ENCODE data around the gene AFF1.
"Not testable (repeated sequence)": the region's sequence is repeated elsewhere in the genome, so short reads cannot be mapped to it uniquely, and the experiment has no call there.

Gene AFF1

DNA sequence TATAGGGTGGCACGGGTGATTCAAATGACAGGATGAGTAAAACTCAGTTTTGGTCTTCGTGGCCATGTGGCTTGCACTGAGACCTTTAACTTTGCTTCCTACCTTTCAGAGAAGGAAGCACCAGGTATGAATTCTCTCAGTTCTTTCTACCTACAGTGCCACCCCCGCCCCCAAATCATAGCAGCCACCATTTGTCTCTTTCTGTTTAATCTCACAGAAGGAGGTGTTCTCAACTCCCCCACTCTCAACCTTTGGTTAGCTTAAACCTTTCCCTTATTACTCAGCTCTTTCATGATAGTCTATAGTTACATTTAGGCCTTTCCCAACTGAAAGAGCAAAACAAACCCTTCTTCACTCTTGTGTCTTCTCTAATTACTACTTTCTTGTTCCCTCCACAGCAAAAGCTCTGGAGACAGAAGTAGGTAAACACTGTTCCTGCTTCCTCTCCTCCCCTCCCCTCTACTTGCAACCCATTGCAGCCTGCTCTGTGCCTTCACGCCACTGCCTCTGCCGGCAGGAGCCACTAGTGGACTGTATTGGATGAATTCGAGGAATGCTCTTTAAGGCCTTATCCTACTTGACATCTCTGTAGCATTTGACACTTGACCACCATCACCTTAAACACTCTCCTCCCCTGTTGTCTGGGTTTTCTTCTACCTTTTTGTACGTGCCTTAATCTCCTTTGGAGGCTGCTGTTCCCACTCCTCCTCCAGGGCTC lies 123.7 kb downstream of the AFF1 start:
- TF ChIP-seq POLR2A (IDR thresholded peaks at IDR 0.05; ENCODE audit: low read depth, low read length), result no peak
- DNase-seq (ENCODE audit: insufficient read length, low spot score) (peak; percentile 18), FAIRE-seq (no peak)

DNA sequence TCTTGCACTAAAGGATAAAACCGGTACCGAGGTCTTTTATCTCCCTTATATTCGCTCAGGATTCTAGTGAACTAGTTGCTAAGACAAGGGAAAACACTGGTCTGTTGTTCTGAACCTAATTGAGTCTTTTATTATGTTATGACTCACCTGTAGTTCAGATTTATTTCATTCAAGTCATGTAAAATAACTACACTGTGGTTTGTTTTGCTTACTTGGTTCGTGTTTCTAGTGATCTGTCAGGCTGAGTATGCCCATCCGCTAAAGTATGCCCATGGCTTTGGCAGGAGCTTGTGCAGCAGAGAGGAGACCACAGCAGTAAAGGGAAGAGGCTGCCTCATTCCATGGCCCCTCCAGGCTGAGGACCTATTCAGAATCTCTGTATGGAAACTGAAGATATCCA lies 126.1 kb downstream of the AFF1 start:
- FAIRE-seq (peak; percentile 97), DNase-seq (ENCODE audit: insufficient read length, low spot score) (peak; percentile 23)
- no peak for TF ChIP-seq POLR2A (IDR thresholded peaks at IDR 0.05; ENCODE audit: low read depth, low read length)

DNA sequence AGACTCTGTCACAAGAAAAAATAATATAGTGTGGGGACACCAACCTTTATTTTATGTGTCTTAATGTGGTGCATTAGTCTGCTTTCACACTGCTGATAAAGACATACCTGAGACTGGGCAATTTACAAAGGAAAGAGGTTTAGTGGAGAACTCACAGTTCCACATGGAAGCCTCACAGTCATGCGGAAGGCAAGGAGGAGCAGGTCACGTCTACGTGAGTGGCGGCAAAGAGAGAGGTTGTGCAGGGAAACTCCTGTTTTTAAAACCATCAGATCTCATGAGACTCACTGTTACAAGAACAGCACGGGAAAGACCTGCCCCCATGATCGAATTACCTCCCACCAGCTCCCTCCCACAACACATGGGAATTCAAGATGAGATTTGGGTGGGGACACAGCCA lies 130.2 kb downstream of the AFF1 start:
- no peak for TF ChIP-seq POLR2A (IDR thresholded peaks at IDR 0.05; ENCODE audit: low read depth, low read length)

GRCh38 chr4:87066403-87067123 lies 131.8 kb downstream of the AFF1 start:
- FAIRE-seq (no peak), DNase-seq (ENCODE audit: insufficient read length, low spot score) (no peak)
- TF ChIP-seq POLR2A (IDR thresholded peaks at IDR 0.05; ENCODE audit: low read depth, low read length), result no peak

More for the DNA sequence above, 130.2 kb downstream of the AFF1 start:
- DNase-seq (ENCODE audit: insufficient read length, low spot score) (no peak), FAIRE-seq (no peak)

DNA sequence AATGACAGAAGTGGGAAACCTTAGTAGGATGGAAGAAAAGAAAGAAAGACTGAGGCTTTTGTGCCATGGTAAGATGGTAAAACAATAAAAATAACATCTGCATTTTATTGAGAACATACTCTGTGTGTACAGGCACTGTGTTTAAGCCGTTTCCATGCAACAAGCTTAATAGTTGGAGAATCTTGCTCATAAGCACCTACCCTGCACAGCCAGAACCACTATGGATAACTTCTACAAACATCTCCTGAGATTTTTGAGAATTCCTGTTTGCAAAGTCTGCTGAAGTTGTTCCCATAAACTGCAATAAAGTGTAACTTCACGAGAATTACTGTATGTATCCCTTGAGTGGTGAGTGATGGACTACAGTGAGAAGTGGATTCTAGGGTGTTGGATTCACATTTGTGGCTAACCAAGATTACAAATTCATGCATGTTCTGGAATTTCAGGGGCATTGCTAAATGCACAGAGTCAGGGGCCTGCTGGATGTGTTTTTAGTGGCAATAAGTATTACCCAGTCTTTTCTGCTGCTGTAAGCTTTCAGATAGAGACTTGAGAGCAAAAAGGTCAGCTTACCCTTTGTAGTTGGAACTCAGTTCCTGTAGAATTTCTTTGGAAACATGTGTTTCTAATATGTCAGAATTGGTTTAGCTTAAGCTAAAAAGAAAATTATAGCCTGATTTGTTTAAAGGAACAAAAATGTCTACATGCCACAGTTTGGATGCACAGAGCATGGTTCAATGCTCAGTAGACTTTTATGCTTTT lies 132.5 kb downstream of the AFF1 start:
- TF ChIP-seq POLR2A (IDR thresholded peaks at IDR 0.05; ENCODE audit: low read depth, low read length), result no peak
- no peak for FAIRE-seq
- no peak for DNase-seq (ENCODE audit: insufficient read length, low spot score)

DNA sequence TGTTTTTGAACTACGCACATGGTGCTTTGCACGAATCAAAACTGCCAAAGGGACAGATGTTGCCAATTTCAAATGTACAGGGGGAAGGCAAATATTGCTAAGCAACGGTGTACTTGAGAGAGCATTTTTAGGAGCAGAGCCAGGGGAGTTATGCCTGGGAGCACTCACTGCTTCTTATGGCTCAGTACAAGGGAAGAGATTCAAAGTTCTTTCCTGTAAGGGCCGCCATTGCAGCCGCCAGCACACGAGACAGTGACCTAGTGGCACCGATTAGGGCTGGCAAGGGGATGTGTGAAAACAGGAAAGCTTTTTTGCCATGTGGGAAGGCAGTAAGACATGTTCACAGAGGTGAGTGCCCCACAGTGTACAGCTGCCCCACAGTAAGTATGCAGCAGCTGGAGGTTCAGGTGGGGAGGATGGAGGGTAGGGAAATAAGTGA lies 133.8 kb downstream of the AFF1 start:
- no peak for TF ChIP-seq POLR2A (IDR thresholded peaks at IDR 0.05; ENCODE audit: low read depth, low read length)
- DNase-seq (ENCODE audit: insufficient read length, low spot score), result no peak
- FAIRE-seq, result no peak

DNA sequence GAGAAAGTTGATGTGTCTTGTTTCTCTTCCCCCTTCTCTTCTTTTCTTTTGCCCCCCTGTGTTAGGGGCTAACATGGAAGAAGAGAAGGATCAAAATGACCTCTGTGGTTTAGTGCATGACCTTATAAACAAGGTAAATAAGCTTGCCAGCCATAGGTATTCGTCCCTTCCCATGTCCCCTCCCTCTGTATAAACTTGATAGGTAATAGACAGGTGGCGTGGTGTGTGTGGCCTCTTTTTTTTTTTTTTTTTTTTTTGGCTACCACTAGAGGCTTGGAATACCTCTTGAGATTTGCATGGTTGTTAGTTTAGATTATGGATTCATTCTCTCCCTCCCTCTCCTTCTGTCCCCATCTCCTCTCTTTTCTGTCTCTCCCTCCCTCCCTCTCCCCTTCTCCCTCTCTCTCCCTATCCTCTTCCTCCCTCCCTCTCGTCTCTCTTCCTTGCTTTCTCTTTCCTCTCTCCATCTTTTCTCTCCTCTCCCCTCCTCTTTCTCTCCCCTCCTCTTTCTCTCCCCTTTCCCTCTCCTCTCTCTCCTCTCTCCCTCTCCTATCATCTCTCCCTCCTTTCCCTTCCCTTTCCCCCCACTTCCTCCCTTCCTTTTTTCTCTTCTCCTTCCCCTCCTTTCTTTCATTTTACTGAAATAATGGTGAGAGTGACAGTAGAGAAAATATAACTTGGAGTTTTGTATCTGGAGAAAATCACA lies 134.4 kb downstream of the AFF1 start:
- DNase-seq (ENCODE audit: insufficient read length, low spot score), result no peak
- TF ChIP-seq POLR2A (IDR thresholded peaks at IDR 0.05; ENCODE audit: low read depth, low read length), result no peak
- no peak for FAIRE-seq

- DNase-seq (ENCODE audit: insufficient read length, low spot score) (no peak), FAIRE-seq (no peak)
- no peak for TF ChIP-seq POLR2A (IDR thresholded peaks at IDR 0.05; ENCODE audit: low read depth, low read length)
Measured at GRCh38 chr4:87071401-87071800, 136.6 kb downstream of the AFF1 start.

DNA sequence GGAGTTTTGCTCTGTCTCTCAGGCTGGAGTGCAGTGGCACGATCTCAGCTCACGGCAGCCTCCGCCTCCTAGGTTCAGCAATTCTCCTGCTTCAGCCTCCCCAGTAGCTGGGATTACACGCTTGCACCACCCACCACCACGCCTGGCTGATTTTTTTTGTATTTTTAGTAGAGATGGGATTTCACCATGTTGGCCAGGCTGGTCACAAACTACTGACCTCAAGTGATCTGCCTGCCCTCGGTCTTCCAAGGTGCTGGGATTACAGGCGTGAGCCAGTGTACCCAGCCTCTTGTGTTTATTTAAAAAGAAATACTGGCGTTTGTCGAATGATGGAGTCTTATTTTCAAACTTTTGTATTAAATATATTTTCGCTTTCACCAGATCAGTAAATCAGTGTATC lies 137.7 kb downstream of the AFF1 start:
- FAIRE-seq; DNase-seq (ENCODE audit: insufficient read length, low spot score): not testable (repeated sequence)

GRCh38 chr4:87073199-87074120 lies 138.6 kb downstream of the AFF1 start:
- FAIRE-seq (no peak), DNase-seq (ENCODE audit: insufficient read length, low spot score) (no peak)
- TF ChIP-seq POLR2A (IDR thresholded peaks at IDR 0.05; ENCODE audit: low read depth, low read length), result no peak

GRCh38 chr4:87074121-87074488 lies 139.3 kb downstream of the AFF1 start:
- FAIRE-seq (no peak), DNase-seq (ENCODE audit: insufficient read length, low spot score) (no peak)
- TF ChIP-seq POLR2A (IDR thresholded peaks at IDR 0.05; ENCODE audit: low read depth, low read length), result no peak

DNA sequence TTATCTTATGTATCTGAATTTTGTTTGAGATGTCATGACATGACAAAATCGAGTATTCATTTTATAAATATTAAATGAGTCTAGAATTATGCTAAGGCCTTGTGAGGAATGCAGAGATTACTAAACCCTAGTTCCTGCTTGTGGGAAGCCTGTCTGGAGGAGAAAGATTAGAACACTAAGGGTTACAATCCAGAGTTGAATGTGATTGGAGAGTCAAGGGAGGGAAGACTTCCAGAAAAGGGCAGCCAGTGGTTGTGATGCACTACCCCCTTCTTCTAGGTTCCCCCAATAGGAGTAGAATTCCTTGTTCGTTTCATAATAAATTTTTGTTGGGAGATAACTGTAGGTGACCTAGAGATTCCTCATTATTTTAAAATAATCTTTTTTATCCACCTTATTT lies 141.1 kb downstream of the AFF1 start:
- no peak for TF ChIP-seq POLR2A (IDR thresholded peaks at IDR 0.05; ENCODE audit: low read depth, low read length)
- no peak for DNase-seq (ENCODE audit: insufficient read length, low spot score)
- FAIRE-seq, result no peak

Data from H54 (cell line).